ENCODE data around the gene ALG10. TPM values are rescaled to one million over a fixed set of nuclear protein-coding genes. Genes with fewer than 3 reads are reported as not detected.
A peak's percentile ranks its signal among the peaks of the same experiment; 100 is the strongest.
"Not testable (repeated sequence)": the region's sequence is repeated elsewhere in the genome, so short reads cannot be mapped to it uniquely, and the experiment has no call there.

ALG10 gene
- total and polyA plus RNA-seq, 4 experiments from 2014 or later = 1.5 to 22.5 (median 13.3) TPM

DNA sequence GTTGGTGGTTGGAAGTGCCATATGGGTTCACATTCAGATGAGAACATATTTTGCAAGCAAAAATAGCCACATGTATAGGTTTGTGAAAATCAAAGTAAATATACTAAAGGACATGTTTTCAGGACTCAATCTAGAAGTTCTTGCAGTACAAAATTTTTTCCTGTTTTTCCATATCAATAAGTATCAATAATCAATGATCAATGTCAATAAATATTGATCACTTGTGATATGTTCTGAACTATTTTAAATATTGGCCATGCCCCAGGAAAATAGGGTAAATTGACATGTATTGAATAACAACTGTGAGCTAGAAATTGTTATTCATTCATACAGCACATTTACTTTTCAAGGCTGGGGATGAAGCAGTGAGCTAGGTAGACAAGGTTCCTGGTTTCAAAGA, 24.3 kb downstream of the ALG10 start:
- no peak for DNase-seq
- H3K9me3 ChIP-seq (ENCODE audit: control insufficient read depth in 1 of 2, low read length in 2 of 2) = no peaks in the 10 kb centered on the region
- no peaks in the 10 kb centered on the region for H3K36me3 ChIP-seq (ENCODE audit: insufficient read depth, low read length)
- no peaks in the 10 kb centered on the region for H3K4me1 Mint-ChIP-seq
- H3K27me3 ChIP-seq (ENCODE audit: insufficient read depth, low read length) = no peaks in the 10 kb centered on the region
- CTCF ChIA-PET (ENCODE audit: partially characterized antibody) = no interaction called here
- no peak overlapping the region for H3K4me3 Mint-ChIP-seq
- intact Hi-C loops (cut with micrococcal nuclease) = no loop called here
- no peak overlapping the region for H3K27ac ChIP-seq (ENCODE audit: low read depth, low read length)
- no peak overlapping the region for H3K4me3 ChIP-seq (ENCODE audit: low read length in 2 of 2)
- POLR2A ChIA-PET (ENCODE audit: partially characterized antibody) = no interaction called here
- peaks cover 0 to 3% of the 10 kb centered on the region in 2 donors for H3K27me3 Mint-ChIP-seq
- no peak overlapping the region for H3K27ac Mint-ChIP-seq
- peaks cover 0 to 4% of the 10 kb centered on the region in 2 donors for H3K36me3 Mint-ChIP-seq
- H3K9me3 Mint-ChIP-seq = peaks cover 3 to 17% (median 10%) of the 10 kb centered on the region in 8 donors
- H3K4me1 ChIP-seq (ENCODE audit: insufficient read depth, low read length) = no peaks in the 10 kb centered on the region

DNA sequence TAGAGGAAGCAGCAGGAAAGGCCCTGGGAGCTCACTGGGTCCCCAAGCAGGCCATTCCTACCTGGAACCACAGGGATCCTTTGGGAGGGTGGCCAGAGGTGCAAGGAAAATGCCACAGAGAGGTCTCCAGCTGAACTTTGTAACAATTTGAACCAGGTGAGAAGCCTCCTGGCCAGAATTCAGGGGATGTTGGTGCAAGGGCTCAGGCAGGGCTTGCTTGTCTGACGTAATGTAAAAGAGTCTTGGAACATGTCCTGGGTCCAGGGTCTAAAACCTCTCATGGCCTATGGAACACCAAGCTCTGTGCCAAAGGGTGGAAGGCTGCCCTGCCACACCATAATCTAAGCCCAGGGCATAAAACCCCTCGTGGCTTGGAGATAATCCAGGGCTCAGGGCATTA, 25.6 kb downstream of the ALG10 start:
- H3K9me3 Mint-ChIP-seq = peaks cover 3 to 25% (median 14%) of the 10 kb centered on the region in 8 donors
- CTCF ChIA-PET (ENCODE audit: partially characterized antibody); H3K9me3 ChIP-seq (ENCODE audit: control insufficient read depth in 1 of 2, low read length in 2 of 2); H3K36me3 Mint-ChIP-seq; H3K27ac Mint-ChIP-seq; H3K27ac ChIP-seq (ENCODE audit: low read depth, low read length); H3K27me3 ChIP-seq (ENCODE audit: insufficient read depth, low read length); intact Hi-C loops (cut with micrococcal nuclease); POLR2A ChIA-PET (ENCODE audit: partially characterized antibody); H3K4me3 Mint-ChIP-seq; H3K4me3 ChIP-seq (ENCODE audit: low read length in 2 of 2); H3K27me3 Mint-ChIP-seq; DNase-seq; H3K36me3 ChIP-seq (ENCODE audit: insufficient read depth, low read length); H3K4me1 Mint-ChIP-seq; H3K4me1 ChIP-seq (ENCODE audit: insufficient read depth, low read length): not testable (repeated sequence)

DNA sequence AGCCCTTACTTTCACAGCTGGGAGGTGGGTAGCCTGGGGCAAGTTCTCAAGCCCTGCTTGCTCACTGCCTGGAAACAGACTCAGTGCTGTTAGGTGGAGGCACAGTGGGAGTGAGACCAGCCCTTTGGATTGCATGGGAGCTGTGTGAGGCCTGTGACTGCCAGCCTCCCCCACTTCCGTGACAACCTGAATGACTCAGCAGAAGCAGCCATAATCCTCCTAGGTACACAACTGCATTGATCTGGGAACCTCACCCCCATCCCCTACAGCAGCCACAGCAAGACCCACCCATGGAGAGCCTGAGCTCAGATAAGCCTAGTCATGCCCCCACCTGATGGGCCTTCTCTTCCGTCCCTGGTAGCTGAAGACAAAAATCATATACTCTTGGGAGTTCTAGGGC, 26.4 kb downstream of the ALG10 start:
- Mint-ChIP-seq H3K4me1 (no peaks in the 10 kb centered on the region), H3K27ac (no peak overlapping the region), H3K36me3 (peaks cover 0 to 4% of the 10 kb centered on the region in 2 donors), H3K27me3 (peaks cover 0 to 3% of the 10 kb centered on the region in 2 donors), H3K9me3 (peaks cover 3 to 27% (median 15%) of the 10 kb centered on the region in 8 donors), H3K4me3 (no peak overlapping the region)
- CTCF ChIA-PET (ENCODE audit: partially characterized antibody) = no interaction called here
- DNase-seq = no peak
- Histone ChIP-seq H3K27me3 (ENCODE audit: insufficient read depth, low read length) (no peaks in the 10 kb centered on the region), H3K36me3 (ENCODE audit: insufficient read depth, low read length) (no peaks in the 10 kb centered on the region), H3K9me3 (ENCODE audit: control insufficient read depth in 1 of 2, low read length in 2 of 2) (no peaks in the 10 kb centered on the region), H3K4me1 (ENCODE audit: insufficient read depth, low read length) (no peaks in the 10 kb centered on the region), H3K27ac (ENCODE audit: low read depth, low read length) (no peak overlapping the region), H3K4me3 (ENCODE audit: low read length in 2 of 2) (no peak overlapping the region)
- POLR2A ChIA-PET (ENCODE audit: partially characterized antibody) = no interaction called here
- intact Hi-C loops (cut with micrococcal nuclease) = no loop called here

DNA sequence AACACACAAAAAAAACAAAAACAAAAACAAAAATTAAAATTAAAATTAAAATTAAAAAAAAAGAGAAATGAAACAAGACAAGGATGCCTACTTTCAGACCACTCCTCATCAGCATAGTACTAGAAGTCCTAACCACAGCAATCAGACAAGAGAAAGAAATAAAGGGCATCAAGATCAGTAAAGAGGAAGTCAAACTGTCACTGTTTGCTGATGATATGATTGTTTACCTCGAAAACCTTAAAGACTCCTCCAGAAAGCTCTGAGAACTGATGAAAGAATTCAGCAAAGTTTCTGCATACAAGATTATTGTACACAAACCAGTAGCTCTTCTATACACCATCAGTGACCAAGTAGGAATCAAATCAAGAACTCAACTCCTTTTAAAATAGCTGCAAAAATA, 29.2 kb downstream of the ALG10 start:
- Histone ChIP-seq H3K9me3 (ENCODE audit: control insufficient read depth in 1 of 2, low read length in 2 of 2) (no peaks in the 10 kb centered on the region), H3K27me3 (ENCODE audit: insufficient read depth, low read length) (no peaks in the 10 kb centered on the region), H3K27ac (ENCODE audit: low read depth, low read length) (no peak overlapping the region), H3K4me1 (ENCODE audit: insufficient read depth, low read length) (peaks cover 7% of the 10 kb centered on the region), H3K36me3 (ENCODE audit: insufficient read depth, low read length) (no peaks in the 10 kb centered on the region), H3K4me3 (ENCODE audit: low read length in 2 of 2) (no peak overlapping the region)
- DNase-seq = no peak
- CTCF ChIA-PET (ENCODE audit: partially characterized antibody) = no interaction called here
- Mint-ChIP-seq H3K36me3 (peaks cover 0 to 4% of the 10 kb centered on the region in 2 donors), H3K9me3 (peaks cover 3 to 27% (median 15%) of the 10 kb centered on the region in 8 donors), H3K27ac (no peak overlapping the region), H3K27me3 (peaks cover 0 to 3% of the 10 kb centered on the region in 2 donors), H3K4me1 (peaks cover 0 to 9% (median 7%) of the 10 kb centered on the region in 4 donors), H3K4me3 (no peak overlapping the region)
- POLR2A ChIA-PET (ENCODE audit: partially characterized antibody) = no interaction called here
- intact Hi-C loops (cut with micrococcal nuclease) = no loop called here

DNA sequence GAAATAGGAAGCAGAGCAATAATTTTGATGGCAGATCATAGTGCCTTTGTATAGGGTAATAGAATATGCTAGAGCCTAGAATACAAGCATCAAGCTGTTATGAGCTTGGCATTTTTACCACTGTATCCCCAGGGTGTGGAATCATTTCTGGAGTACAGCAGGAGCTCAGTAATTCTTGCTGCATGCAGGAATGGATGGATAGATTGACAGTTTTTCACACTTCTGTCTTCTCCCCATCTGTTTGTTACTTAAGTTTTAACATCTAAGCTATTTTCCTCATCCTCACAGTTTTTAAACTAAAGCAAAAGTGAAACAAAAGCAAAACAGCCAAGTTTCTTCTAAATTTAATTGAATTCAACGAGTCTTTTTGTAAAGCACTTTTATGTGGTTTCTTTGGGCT, 32.6 kb downstream of the ALG10 start:
- Histone ChIP-seq H3K27ac (ENCODE audit: low read depth, low read length) (no peak overlapping the region), H3K4me1 (ENCODE audit: insufficient read depth, low read length) (peaks cover 7% of the 10 kb centered on the region), H3K4me3 (ENCODE audit: low read length in 2 of 2) (no peak overlapping the region), H3K27me3 (ENCODE audit: insufficient read depth, low read length) (no peaks in the 10 kb centered on the region), H3K36me3 (ENCODE audit: insufficient read depth, low read length) (no peaks in the 10 kb centered on the region), H3K9me3 (ENCODE audit: control insufficient read depth in 1 of 2, low read length in 2 of 2) (no peaks in the 10 kb centered on the region)
- DNase-seq = no peak
- Mint-ChIP-seq H3K4me3 (peak overlapping the region in 7 of 8 donors; percentile 1 to 66 (median 43)), H3K27ac (peak overlapping the region in 1 of 7 donors; percentile 1), H3K4me1 (peaks cover 0 to 9% (median 7%) of the 10 kb centered on the region in 4 donors), H3K9me3 (peaks cover 0 to 21% (median 10%) of the 10 kb centered on the region in 8 donors), H3K27me3 (peaks cover 1 to 3% of the 10 kb centered on the region in 2 donors), H3K36me3 (no peaks in the 10 kb centered on the region)
- intact Hi-C loops (cut with micrococcal nuclease) = no loop called here
- ChIA-PET CTCF (ENCODE audit: partially characterized antibody) (no interaction called here), POLR2A (ENCODE audit: partially characterized antibody) (no interaction called here)
